GM12878 (cell line): Measurements from ENCODE around the gene RAP1GAP. TPM values are rescaled to one million over a fixed set of nuclear protein-coding genes. Genes with fewer than 3 reads are reported as not detected.

Experiments used
- ATAC-seq: fragments of 200-7000 bp; cut with Tn5 transposase; 3 replicates; pipeline ENCODE4 v1.9.1; 2020; ENCODE audit warnings: mild to moderate bottlenecking, moderate library complexity
- BruUV-seq: library from RNA; stranded (reverse); fragments of 400-500 nt; replicated peaks from 2 replicates; lab custom pipeline; 2021; lab: Mats Ljungman, UMichigan
- CTCF ChIA-PET: fragments of 300-600 bp; sonication (Branson Sonifier 250); formaldehyde crosslinking; extraction: SDS; loops from one replicate; lab custom pipeline; 2021; ENCODE audit warnings: inconsistent platforms; lab: Yijun Ruan, JAX
- POLR2A ChIA-PET: fragments of 350-600 bp; formaldehyde crosslinking; extraction: SDS; loops from one replicate; lab custom pipeline; 2021; ENCODE audit warnings: inconsistent platforms; lab: Charles Lee
- RAD21 ChIA-PET: fragments of 300-600 bp; sonication (Branson Sonifier 250); formaldehyde crosslinking; loops from one replicate; lab custom pipeline; 2023; ENCODE audit warnings: antibody characterized with exemption; ENCODE audit not compliant: unreplicated experiment; lab: Charles Lee
- SMC1A ChIA-PET: fragments of 300-600 bp; sonication (Branson Sonifier 250); formaldehyde crosslinking; loops from one replicate; lab custom pipeline; 2023; ENCODE audit not compliant: unreplicated experiment, uncharacterized antibody; lab: Charles Lee
- DNase-seq: peaks from one replicate; pipeline ENCODE4 v3.0.0-alpha.2; 2011; ENCODE audit warnings: low read depth, low spot score
- FAIRE-seq: peaks from 3 replicates; lab custom pipeline; 2011; peaks lifted over from hg19 to GRCh38; lab: Jason Lieb, UNC
- H2AFZ ChIP-seq: 2 replicates; pipeline ENCODE4 v1.6.0; 2011; ENCODE audit warnings: low read depth, low read length, control low read depth; ENCODE audit not compliant: control insufficient read depth
- H3K27ac ChIP-seq: 2 replicates; pipeline ENCODE4 v1.5.1; 2011; ENCODE audit warnings: control low read depth; ENCODE audit not compliant: control insufficient read depth, insufficient read depth
- H3K27me3 ChIP-seq, 2 experiments: replicated peaks in 1 of 2; 2 replicates each; pipeline versions ENCODE4 v1.6.0 to v1.6.1; 2011; ENCODE audit warnings: low read length in 1 of 2; ENCODE audit not compliant: control insufficient read depth in 2 of 2, insufficient read depth in 2 of 2
- H3K36me3 ChIP-seq, 2 experiments: 2 replicates each; pipeline ENCODE4 v1.5.1; 2011; ENCODE audit warnings: low read length in 1 of 2; ENCODE audit not compliant: control insufficient read depth in 2 of 2, insufficient read depth in 2 of 2
- H3K4me1 ChIP-seq: 2 replicates; pipeline ENCODE4 v1.6.1; 2011; ENCODE audit warnings: mild to moderate bottlenecking, low read length, moderate library complexity, mixed read lengths; ENCODE audit not compliant: control insufficient read depth, insufficient read depth
- H3K4me2 ChIP-seq: 2 replicates; pipeline ENCODE4 v1.6.0; 2011; ENCODE audit warnings: control low read depth; ENCODE audit not compliant: control insufficient read depth, insufficient read depth
- H3K4me3 ChIP-seq: fragments of 200-600 bp; sonication (generic); 2 replicates; pipeline ENCODE4 v1.5.1; 2016
- H3K79me2 ChIP-seq: 2 replicates; pipeline ENCODE4 v1.6.0; 2011; ENCODE audit warnings: low read length; ENCODE audit not compliant: control insufficient read depth, insufficient read depth
- H3K9ac ChIP-seq: 2 replicates; pipeline ENCODE4 v1.8.0; 2011; ENCODE audit warnings: low read length, control low read depth, mixed read lengths; ENCODE audit not compliant: control insufficient read depth, insufficient read depth
- H3K9me3 ChIP-seq: replicated peaks from 3 replicates; pipeline ENCODE4 v1.5.1; 2011; ENCODE audit warnings: mild to moderate bottlenecking, low read length; ENCODE audit not compliant: control insufficient read depth, insufficient read depth
- H4K20me1 ChIP-seq: 2 replicates; pipeline ENCODE4 v1.6.0; 2011; ENCODE audit not compliant: control insufficient read depth, insufficient read depth
- CBFB ChIP-seq: IDR thresholded peaks from 2 replicates; pipeline ENCODE4 v1.6.1; 2016; ENCODE audit warnings: antibody characterized with exemption, low read depth
- CREM ChIP-seq: IDR thresholded peaks from 2 replicates; pipeline ENCODE4 v1.6.1; 2014; ENCODE audit warnings: antibody characterized with exemption, low read depth
- CTCF ChIP-seq, 3 experiments: IDR thresholded peaks in 2 of 3; conservative IDR thresholded peaks in 1 of 3; 2 replicates each; pipeline ENCODE4 v1.5.1; 2011; ENCODE audit warnings: low read depth in 3 of 3, low read length in 3 of 3, mild to moderate bottlenecking in 3 of 3, control low read depth in 2 of 3, moderate library complexity in 2 of 3, inconsistent platforms in 1 of 3, mixed read lengths in 1 of 3; ENCODE audit not compliant: control insufficient read depth in 2 of 3, insufficient read depth in 1 of 3; ENCODE audit errors: extremely low read depth in 1 of 3
- EP300 ChIP-seq, 2 experiments: fragments of 150-350 bp in 1 of 2; IDR thresholded peaks; 2 replicates each; pipeline ENCODE4 v1.6.1; 2011 to 2012; ENCODE audit warnings: low read depth in 2 of 2, low read length in 2 of 2, borderline replicate concordance in 1 of 2, improper control_type of control experiment in 1 of 2, inconsistent platforms in 1 of 2; ENCODE audit not compliant: control insufficient read depth in 1 of 2
- HDGF ChIP-seq: fragments of 450-650 bp; IDR thresholded peaks from 2 replicates; pipeline ENCODE4 v1.6.1; 2016; ENCODE audit warnings: antibody characterized with exemption
- JUND ChIP-seq: IDR thresholded peaks from 2 replicates; pipeline ENCODE4 v1.6.1; 2012; ENCODE audit warnings: low read depth, mild to moderate bottlenecking, low read length, improper control_type of control experiment, moderate library complexity
- KLF5 ChIP-seq: fragments of 450-650 bp; IDR thresholded peaks from 2 replicates; pipeline ENCODE4 v1.6.1; 2014; ENCODE audit warnings: mild to moderate bottlenecking; ENCODE audit not compliant: partially characterized antibody
- PAX5 ChIP-seq: IDR thresholded peaks from 2 replicates; pipeline ENCODE4 v1.6.1; 2011; ENCODE audit warnings: low read depth, low read length, borderline replicate concordance
- PML ChIP-seq: IDR thresholded peaks from 2 replicates; pipeline ENCODE4 v1.6.1; 2012; ENCODE audit warnings: low read length, inconsistent platforms
- POU2F2 ChIP-seq: IDR thresholded peaks from 3 replicates; pipeline ENCODE4 v1.6.1; 2011; ENCODE audit warnings: low read depth, mild to moderate bottlenecking, low read length, borderline replicate concordance
- RAD21 ChIP-seq: IDR thresholded peaks from 2 replicates; pipeline ENCODE4 v1.6.1; 2011; ENCODE audit warnings: mild to moderate bottlenecking, low read depth, low read length, moderate library complexity; ENCODE audit not compliant: insufficient read depth
- SMAD1 ChIP-seq: fragments of 450-650 bp; IDR thresholded peaks from 2 replicates; pipeline ENCODE4 v1.6.1; 2018; ENCODE audit warnings: mild to moderate bottlenecking, low read depth; ENCODE audit not compliant: partially characterized antibody
- TARDBP ChIP-seq: IDR thresholded peaks from 2 replicates; pipeline ENCODE4 v1.6.1; 2016; ENCODE audit warnings: borderline replicate concordance
- TBL1XR1 ChIP-seq: IDR thresholded peaks from 2 replicates; pipeline ENCODE4 v1.6.1; 2012; ENCODE audit warnings: low read depth, low read length, improper control_type of control experiment
- ZNF217 ChIP-seq: fragments of 450-650 bp; IDR thresholded peaks from 2 replicates; pipeline ENCODE4 v1.6.1; 2017; ENCODE audit warnings: antibody characterized with exemption, mild to moderate bottlenecking
- WGBS: methylation state at CpG from one replicate; pipeline ENCODE4 v1.1.6; 2016; ENCODE audit warnings: low lambda C conversion rate; ENCODE audit not compliant: insufficient replicate concordance, insufficient coverage; ENCODE audit errors: missing lambda C conversion rate; 5-methylcytosine and 5-hydroxymethylcytosine counted together
- in situ Hi-C: fragments of 300-500 bp; cut with MboI; formaldehyde crosslinking; loops from 9 replicates; pipeline ENCODE4 v1.14.3; 2018; ENCODE audit warnings: mixed read lengths
- intact Hi-C: fragments of 100-400 bp; cut with micrococcal nuclease; formaldehyde crosslinking; loops from one replicate; pipeline ENCODE4 v1.14.2; 2022; ENCODE audit not compliant: unreplicated experiment
- polyA plus RNA-seq, 11 experiments: library from polyadenylated mRNA; depleted of rRNA in 4 of 11; unstranded in 6 of 11; stranded (reverse) in 5 of 11; fragments of >200 nt; fragmentation: Nextera tagmentation in 4 of 11; fragmentation: Illumina TruSeq in 1 of 11; extraction: Ambion mirVana in 4 of 11; extraction: Trizol in 1 of 11; gene quantifications; 1 replicate in 1 of 11; 2 replicates in 10 of 11; pipeline versions ENCODE4 v1.2.1 to v1.2.3, GENCODE V29; 2011 to 2016; ENCODE audit warnings: inconsistent platforms in 2 of 11, missing spikeins in 2 of 11, low read depth in 1 of 11
- total RNA-seq, 4 experiments: library from RNA; depleted of rRNA in 3 of 4; stranded (reverse); fragments of >200 nt in 3 of 4; fragmentation: Illumina TruSeq in 1 of 4; extraction: Trizol in 1 of 4; gene quantifications; 2 replicates each; pipeline versions ENCODE4 v1.2.1 to v1.2.3, GENCODE V29; 2013 to 2021
- TF ChIP-seq, protein P1 (sequence below): fragments of 450-650 bp; IDR thresholded peaks from 2 replicates; pipeline ENCODE4 v1.6.1; 2016; ENCODE audit warnings: mild to moderate bottlenecking
- TF ChIP-seq, protein P2 (sequence below): fragments of 450-650 bp; IDR thresholded peaks from 2 replicates; pipeline ENCODE4 v1.6.1; 2016; ENCODE audit warnings: mild to moderate bottlenecking, moderate library complexity, borderline replicate concordance

Gene RAP1GAP
- total and polyA plus RNA-seq, 10 of the 15 experiments (the other 5 are each of a cell fraction or from before 2014, with no cell fraction given): 0.04 to 0.96 (median 0.09) TPM; not detected in 3

DNA sequence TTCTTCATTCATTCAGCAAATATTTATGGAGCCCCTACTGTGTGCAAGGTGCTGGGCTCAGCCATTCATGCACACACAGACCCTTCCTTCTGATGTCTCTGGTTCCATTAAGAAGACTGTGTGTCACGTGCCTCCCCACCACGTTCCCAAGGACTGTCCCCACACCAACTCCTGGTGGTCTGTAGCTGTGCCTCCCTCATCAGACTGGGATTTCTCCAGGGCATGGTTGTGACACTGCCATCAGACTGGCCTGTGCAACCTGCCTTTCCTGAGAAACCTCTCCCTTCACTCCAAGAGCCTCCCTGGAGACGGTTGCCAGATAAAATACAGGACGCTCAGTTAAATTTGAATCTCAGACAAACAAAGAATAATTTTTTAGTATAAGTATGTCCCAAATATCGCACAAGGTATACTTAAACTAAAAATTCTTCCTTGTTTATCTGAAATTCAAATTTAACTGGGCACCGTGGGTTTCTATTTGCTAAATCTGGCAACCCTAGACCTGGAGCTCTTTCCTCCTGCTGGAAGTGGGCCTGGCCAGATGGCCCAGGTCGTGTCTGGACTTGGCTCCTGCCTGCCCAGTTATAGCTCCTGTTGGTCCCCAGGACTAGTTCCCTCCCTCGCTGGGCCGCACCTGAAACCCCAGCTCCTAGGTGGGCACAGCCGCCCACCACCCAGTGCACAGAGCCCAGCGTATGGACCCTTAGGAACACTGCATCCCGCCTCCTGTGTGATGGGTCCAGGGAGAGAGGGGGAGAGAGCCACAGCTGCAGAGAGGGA, 76.9 kb downstream of the RAP1GAP start:
- Histone ChIP-seq H3K27me3 (0 out of 4 replicates have a peak, but pooled peaks cover 0 to 3% of the 10 kb centered on the region in 2 experiments), H3K79me2 (no peaks in the 10 kb centered on the region), H2AFZ (no peak overlapping the region), H3K27ac (no peak overlapping the region), H3K36me3 (no peaks in the 10 kb centered on the region), H3K9ac (no peak overlapping the region), H3K4me2 (no peak overlapping the region), H3K9me3 (no peaks in the 10 kb centered on the region), H3K4me3 (no peak overlapping the region), H4K20me1 (no peaks in the 10 kb centered on the region), H3K4me1 (no peaks in the 10 kb centered on the region)
- ChIA-PET CTCF (interaction anchor here (0.9 kb wide), 1 partner anchor 337 kb away, joined by 3 read pairs; no protein-coding TSS in a partner anchor), POLR2A (no interaction called here), SMC1A (no interaction called here), RAD21 (no interaction called here)
- no TSS peak for BruUV-seq
- ATAC-seq (no peak), DNase-seq (no peak), FAIRE-seq (no peak)
- in situ Hi-C loops (no loop called here), intact Hi-C loops (no loop called here)
- WGBS: 22% methylated on average over 12 of the region's 12 CpGs
- no peak for TF ChIP-seq CTCF (IDR thresholded peaks at IDR 0.05 in 2 of 3, conservative IDR thresholded peaks at IDR 0.05 in 1 of 3; ENCODE audit: control insufficient read depth in 2 of 3, extremely low read depth in 1 of 3, insufficient read depth in 1 of 3, low read depth in 3 of 3, low read length in 3 of 3)
- TF ChIP-seq ZNF217: no peak
- TF ChIP-seq CREM: no peak
- no peak for TF ChIP-seq TBL1XR1
- TF ChIP-seq, protein P1, sequence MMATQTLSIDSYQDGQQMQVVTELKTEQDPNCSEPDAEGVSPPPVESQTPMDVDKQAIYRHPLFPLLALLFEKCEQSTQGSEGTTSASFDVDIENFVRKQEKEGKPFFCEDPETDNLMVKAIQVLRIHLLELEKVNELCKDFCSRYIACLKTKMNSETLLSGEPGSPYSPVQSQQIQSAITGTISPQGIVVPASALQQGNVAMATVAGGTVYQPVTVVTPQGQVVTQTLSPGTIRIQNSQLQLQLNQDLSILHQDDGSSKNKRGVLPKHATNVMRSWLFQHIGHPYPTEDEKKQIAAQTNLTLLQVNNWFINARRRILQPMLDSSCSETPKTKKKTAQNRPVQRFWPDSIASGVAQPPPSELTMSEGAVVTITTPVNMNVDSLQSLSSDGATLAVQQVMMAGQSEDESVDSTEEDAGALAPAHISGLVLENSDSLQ: no peak
- TF ChIP-seq KLF5: no peak
- TF ChIP-seq RAD21: no peak
- TF ChIP-seq JUND: no peak
- no peak for TF ChIP-seq TARDBP
- no peak for TF ChIP-seq POU2F2
- TF ChIP-seq SMAD1: no peak
- TF ChIP-seq HDGF: no peak
- TF ChIP-seq PML: no peak
- no peak for TF ChIP-seq PAX5
- TF ChIP-seq, protein P2, sequence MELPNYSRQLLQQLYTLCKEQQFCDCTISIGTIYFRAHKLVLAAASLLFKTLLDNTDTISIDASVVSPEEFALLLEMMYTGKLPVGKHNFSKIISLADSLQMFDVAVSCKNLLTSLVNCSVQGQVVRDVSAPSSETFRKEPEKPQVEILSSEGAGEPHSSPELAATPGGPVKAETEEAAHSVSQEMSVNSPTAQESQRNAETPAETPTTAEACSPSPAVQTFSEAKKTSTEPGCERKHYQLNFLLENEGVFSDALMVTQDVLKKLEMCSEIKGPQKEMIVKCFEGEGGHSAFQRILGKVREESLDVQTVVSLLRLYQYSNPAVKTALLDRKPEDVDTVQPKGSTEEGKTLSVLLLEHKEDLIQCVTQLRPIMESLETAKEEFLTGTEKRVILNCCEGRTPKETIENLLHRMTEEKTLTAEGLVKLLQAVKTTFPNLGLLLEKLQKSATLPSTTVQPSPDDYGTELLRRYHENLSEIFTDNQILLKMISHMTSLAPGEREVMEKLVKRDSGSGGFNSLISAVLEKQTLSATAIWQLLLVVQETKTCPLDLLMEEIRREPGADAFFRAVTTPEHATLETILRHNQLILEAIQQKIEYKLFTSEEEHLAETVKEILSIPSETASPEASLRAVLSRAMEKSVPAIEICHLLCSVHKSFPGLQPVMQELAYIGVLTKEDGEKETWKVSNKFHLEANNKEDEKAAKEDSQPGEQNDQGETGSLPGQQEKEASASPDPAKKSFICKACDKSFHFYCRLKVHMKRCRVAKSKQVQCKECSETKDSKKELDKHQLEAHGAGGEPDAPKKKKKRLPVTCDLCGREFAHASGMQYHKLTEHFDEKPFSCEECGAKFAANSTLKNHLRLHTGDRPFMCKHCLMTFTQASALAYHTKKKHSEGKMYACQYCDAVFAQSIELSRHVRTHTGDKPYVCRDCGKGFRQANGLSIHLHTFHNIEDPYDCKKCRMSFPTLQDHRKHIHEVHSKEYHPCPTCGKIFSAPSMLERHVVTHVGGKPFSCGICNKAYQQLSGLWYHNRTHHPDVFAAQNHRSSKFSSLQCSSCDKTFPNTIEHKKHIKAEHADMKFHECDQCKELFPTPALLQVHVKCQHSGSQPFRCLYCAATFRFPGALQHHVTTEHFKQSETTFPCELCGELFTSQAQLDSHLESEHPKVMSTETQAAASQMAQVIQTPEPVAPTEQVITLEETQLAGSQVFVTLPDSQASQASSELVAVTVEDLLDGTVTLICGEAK: no peak
- TF ChIP-seq CBFB: no peak
- TF ChIP-seq EP300 (IDR thresholded peaks at IDR 0.05; ENCODE audit: borderline replicate concordance in 1 of 2, control insufficient read depth in 1 of 2, low read depth in 2 of 2, low read length in 2 of 2): no peak
